Right atrium auricular region (tissue), 2 donors: ENCODE measurements around the gene DAPK1. TPM values are rescaled to one million over a fixed set of nuclear protein-coding genes. Genes with fewer than 3 reads are reported as not detected.
"Not testable (repeated sequence)": the region's sequence is repeated elsewhere in the genome, so short reads cannot be mapped to it uniquely, and the experiment has no call there.

ENCODE experiments used
- DNase-seq: peaks from one replicate; pipeline ENCODE4 v3.0.0-alpha.2; 2019; ENCODE audit warnings: low spot score
- H3K27ac ChIP-seq, 2 donors: fragments of 200-600 bp; sonication (generic); 1 replicate in 1 of 2; 2 replicates in 1 of 2; pipeline ENCODE4 v1.5.1; 2016 to 2019
- H3K27me3 ChIP-seq, 2 donors: fragments of 200-600 bp; sonication (generic); one replicate each; pipeline versions ENCODE4 v1.5.1 to v1.6.0; 2017 to 2019
- H3K36me3 ChIP-seq: fragments of 200-600 bp; sonication (generic); one replicate; pipeline ENCODE4 v1.5.1; 2016
- H3K4me1 ChIP-seq, 2 donors: fragments of 200-600 bp; sonication (generic); one replicate each; pipeline versions ENCODE4 v1.5.1 to v1.6.0; 2017 to 2019
- H3K4me3 ChIP-seq, 2 donors: fragments of 200-600 bp; sonication (generic); 1 replicate in 1 of 2; 2 replicates in 1 of 2; pipeline ENCODE4 v1.5.1; 2017 to 2019; ENCODE audit warnings: mild to moderate bottlenecking in 1 of 2, moderate library complexity in 1 of 2
- H3K9me3 ChIP-seq, 2 donors: fragments of 200-600 bp; sonication (generic); one replicate each; pipeline ENCODE4 v1.5.1; 2019
- total RNA-seq, 2 donors: library from RNA; depleted of rRNA; stranded (reverse); fragments of >200 nt; gene quantifications; one replicate each; pipeline ENCODE4 v1.1.0, GENCODE V29; 2016
- TF ChIP-seq, protein P1 (sequence below), 2 donors: fragments of 200-600 bp; sonication (generic); IDR thresholded peaks; one replicate each; pipeline ENCODE4 v1.5.1; 2019; ENCODE audit warnings: antibody characterized with exemption in 2 of 2

Gene DAPK1
- total RNA-seq, 2 donors from 2014 or later, result 10.1 to 23.0 TPM

- TF ChIP-seq, protein P1, sequence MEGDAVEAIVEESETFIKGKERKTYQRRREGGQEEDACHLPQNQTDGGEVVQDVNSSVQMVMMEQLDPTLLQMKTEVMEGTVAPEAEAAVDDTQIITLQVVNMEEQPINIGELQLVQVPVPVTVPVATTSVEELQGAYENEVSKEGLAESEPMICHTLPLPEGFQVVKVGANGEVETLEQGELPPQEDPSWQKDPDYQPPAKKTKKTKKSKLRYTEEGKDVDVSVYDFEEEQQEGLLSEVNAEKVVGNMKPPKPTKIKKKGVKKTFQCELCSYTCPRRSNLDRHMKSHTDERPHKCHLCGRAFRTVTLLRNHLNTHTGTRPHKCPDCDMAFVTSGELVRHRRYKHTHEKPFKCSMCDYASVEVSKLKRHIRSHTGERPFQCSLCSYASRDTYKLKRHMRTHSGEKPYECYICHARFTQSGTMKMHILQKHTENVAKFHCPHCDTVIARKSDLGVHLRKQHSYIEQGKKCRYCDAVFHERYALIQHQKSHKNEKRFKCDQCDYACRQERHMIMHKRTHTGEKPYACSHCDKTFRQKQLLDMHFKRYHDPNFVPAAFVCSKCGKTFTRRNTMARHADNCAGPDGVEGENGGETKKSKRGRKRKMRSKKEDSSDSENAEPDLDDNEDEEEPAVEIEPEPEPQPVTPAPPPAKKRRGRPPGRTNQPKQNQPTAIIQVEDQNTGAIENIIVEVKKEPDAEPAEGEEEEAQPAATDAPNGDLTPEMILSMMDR (IDR thresholded peaks at IDR 0.05), result no peak
- Histone ChIP-seq H3K4me1 (no peaks in the 10 kb centered on the region), H3K27me3 (no peaks in the 10 kb centered on the region), H3K36me3 (no peaks in the 10 kb centered on the region), H3K4me3 (no peak overlapping the region), H3K9me3 (peaks cover 0 to 10% of the 10 kb centered on the region in 2 donors), H3K27ac (no peak overlapping the region)
- DNase-seq, result no peak
Measured at GRCh38 chr9:87741326-87741725, 243.7 kb downstream of the DAPK1 start.

DNA sequence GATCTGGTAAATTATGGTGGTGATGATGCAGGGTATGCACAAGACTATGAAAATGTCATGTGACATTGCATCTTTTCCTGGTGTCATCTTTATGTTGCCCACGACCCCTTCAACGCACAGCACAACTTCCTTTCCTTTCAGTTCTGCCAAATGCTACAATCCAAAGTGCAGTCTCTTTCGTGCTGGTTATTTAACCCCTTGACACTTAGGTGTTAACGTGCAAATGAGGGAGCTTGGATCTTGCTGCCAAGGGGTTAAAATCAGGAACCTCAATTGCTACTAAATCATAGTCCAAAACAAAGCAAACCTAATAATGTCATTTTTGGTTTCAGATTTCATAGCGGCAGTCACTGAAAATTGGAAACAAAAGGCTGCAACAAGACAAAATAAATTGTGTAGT is 244.2 kb downstream of the DAPK1 start:
- H3K36me3 ChIP-seq, result no peaks in the 10 kb centered on the region
- TF ChIP-seq, protein P1 (IDR thresholded peaks at IDR 0.05), result no peak
- H3K4me1 ChIP-seq, result no peaks in the 10 kb centered on the region
- no peak overlapping the region for H3K27ac ChIP-seq
- no peak overlapping the region for H3K4me3 ChIP-seq
- peaks cover 0 to 10% of the 10 kb centered on the region in 2 donors for H3K9me3 ChIP-seq
- H3K27me3 ChIP-seq, result no peaks in the 10 kb centered on the region
- no peak for DNase-seq

GRCh38 chr9:87742813-87743428 is 245.3 kb downstream of the DAPK1 start:
- Histone ChIP-seq H3K9me3 (peaks cover 0 to 10% of the 10 kb centered on the region in 2 donors), H3K4me1 (no peaks in the 10 kb centered on the region), H3K36me3 (no peaks in the 10 kb centered on the region), H3K27ac (no peak overlapping the region), H3K4me3 (no peak overlapping the region), H3K27me3 (no peaks in the 10 kb centered on the region)
- TF ChIP-seq, protein P1 (IDR thresholded peaks at IDR 0.05), result no peak
- DNase-seq, result no peak

- not testable (repeated sequence) for H3K36me3 ChIP-seq, H3K27me3 ChIP-seq, H3K27ac ChIP-seq
Measured at GRCh38 chr9:87744247-87744646, 246.6 kb downstream of the DAPK1 start.

DNA sequence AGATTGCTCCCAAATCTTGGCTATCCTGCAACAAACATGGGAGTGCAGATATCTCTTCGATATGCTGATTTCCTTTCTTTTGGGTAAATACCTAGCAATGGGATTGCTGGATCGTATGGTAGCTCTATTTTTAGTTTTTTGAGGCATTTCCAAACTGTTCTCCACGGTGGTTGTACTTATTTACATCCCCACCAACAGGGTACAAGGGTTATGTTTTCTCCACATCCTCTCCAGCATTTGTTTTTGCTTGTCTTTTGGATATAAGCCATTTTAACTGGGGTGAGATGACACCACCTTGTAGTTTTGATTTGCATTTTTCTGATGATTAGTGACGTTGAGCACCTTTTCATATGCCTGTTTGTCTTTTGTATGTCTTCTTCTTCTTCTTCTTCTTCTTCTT is 248.5 kb downstream of the DAPK1 start:
- no peak for DNase-seq
- no peaks in the 10 kb centered on the region for H3K36me3 ChIP-seq
- no peaks in the 10 kb centered on the region for H3K4me1 ChIP-seq
- H3K4me3 ChIP-seq, result no peak overlapping the region
- H3K9me3 ChIP-seq, result peaks cover 0 to 10% of the 10 kb centered on the region in 2 donors
- H3K27me3 ChIP-seq, result no peaks in the 10 kb centered on the region
- TF ChIP-seq, protein P1 (IDR thresholded peaks at IDR 0.05), result no peak
- H3K27ac ChIP-seq, result no peak overlapping the region

More at GRCh38 chr9:87744247-87744646, 246.6 kb downstream of the DAPK1 start:
- H3K9me3 ChIP-seq, result peaks cover 0 to 10% of the 10 kb centered on the region in 2 donors
- not testable (repeated sequence) for H3K4me1 ChIP-seq, H3K4me3 ChIP-seq, DNase-seq

DNA sequence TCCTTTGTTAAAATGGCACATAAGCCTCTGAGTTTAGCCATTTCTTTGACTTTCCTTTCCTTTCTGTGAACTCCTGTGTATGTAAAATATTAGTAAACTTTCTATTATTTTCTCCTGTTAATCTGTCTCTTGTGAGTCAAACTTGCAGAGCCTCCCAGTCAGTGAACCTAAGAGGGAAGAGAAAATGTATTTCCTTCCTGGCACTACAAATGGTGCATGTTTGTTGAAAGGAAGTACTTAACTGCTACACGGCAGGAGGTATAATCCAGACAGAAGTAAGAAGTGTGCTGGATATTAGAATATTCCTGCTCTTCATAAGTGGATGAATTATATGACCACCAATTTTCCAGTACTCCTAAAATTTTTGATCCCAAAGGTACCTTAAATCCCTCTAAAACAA is 251.2 kb downstream of the DAPK1 start:
- Histone ChIP-seq H3K4me1 (no peaks in the 10 kb centered on the region), H3K27ac (no peak overlapping the region)

More for the DNA sequence above, 251.2 kb downstream of the DAPK1 start:
- H3K9me3 ChIP-seq, result peaks cover 7% of the 10 kb centered on the region in 2 donors
- no peak for DNase-seq
- no peaks in the 10 kb centered on the region for H3K36me3 ChIP-seq
- no peak overlapping the region for H3K4me3 ChIP-seq
- TF ChIP-seq, protein P1 (IDR thresholded peaks at IDR 0.05), result no peak
- no peaks in the 10 kb centered on the region for H3K27me3 ChIP-seq
